T follicular helper cell (primary cell): ENCODE data around the gene KPNA1.
"Not testable (repeated sequence)": the region's sequence is repeated elsewhere in the genome, so short reads cannot be mapped to it uniquely, and the experiment has no call there.

Experiments used
- DNase-seq: peaks from one replicate; pipeline ENCODE4 v3.0.0-alpha.2; 2020; ENCODE audit warnings: low read depth

KPNA1 gene

GRCh38 chr3:122519693-122520092 lies 5.0 kb upstream of the KPNA1 start:
- no peak for DNase-seq

- no peak for DNase-seq
These were observed 2.2 kb upstream of the KPNA1 start for GRCh38 chr3:122516846-122517360.

- DNase-seq, result no peak
These were observed 1.1 kb upstream of the KPNA1 start for GRCh38 chr3:122515870-122516269.

- DNase-seq, result no peak
These were observed 305 bp upstream of the KPNA1 start for GRCh38 chr3:122515020-122515468.

- no peak for DNase-seq
These were observed 1.2 kb downstream of the KPNA1 start for GRCh38 chr3:122513386-122514122.

GRCh38 chr3:122512284-122512683 lies 2.5 kb downstream of the KPNA1 start:
- no peak for DNase-seq

GRCh38 chr3:122510878-122511535 lies 3.7 kb downstream of the KPNA1 start:
- no peak for DNase-seq

- not testable (repeated sequence) for DNase-seq
These were observed 5.8 kb downstream of the KPNA1 start for GRCh38 chr3:122508944-122509343.

- no peak for DNase-seq
These were observed 6.4 kb downstream of the KPNA1 start for GRCh38 chr3:122508135-122508914.

GRCh38 chr3:122506450-122506849 lies 8.3 kb downstream of the KPNA1 start:
- no peak for DNase-seq

GRCh38 chr3:122505676-122506075 lies 9.1 kb downstream of the KPNA1 start:
- no peak for DNase-seq

- no peak for DNase-seq
These were observed 11.8 kb downstream of the KPNA1 start for GRCh38 chr3:122502941-122503340.

- no peak for DNase-seq
These were observed 12.6 kb downstream of the KPNA1 start for GRCh38 chr3:122502139-122502538.

- DNase-seq, result not testable (repeated sequence)
These were observed 13.8 kb downstream of the KPNA1 start for GRCh38 chr3:122500964-122501363.

GRCh38 chr3:122498152-122498551 lies 16.6 kb downstream of the KPNA1 start:
- DNase-seq, result no peak

- no peak for DNase-seq
These were observed 17.3 kb downstream of the KPNA1 start for GRCh38 chr3:122497425-122497824.

GRCh38 chr3:122496508-122496907 lies 18.2 kb downstream of the KPNA1 start:
- no peak for DNase-seq

GRCh38 chr3:122493296-122493695 lies 21.4 kb downstream of the KPNA1 start:
- DNase-seq, result no peak

- no peak for DNase-seq
These were observed 26.3 kb downstream of the KPNA1 start for GRCh38 chr3:122488262-122488973.

GRCh38 chr3:122484985-122485384 lies 29.8 kb downstream of the KPNA1 start:
- no peak for DNase-seq

- no peak for DNase-seq
These were observed 33.3 kb downstream of the KPNA1 start for GRCh38 chr3:122481390-122481789.

GRCh38 chr3:122476532-122476931 lies 38.2 kb downstream of the KPNA1 start:
- DNase-seq, result no peak
